ENCODE measurements around the gene DTX3. TPM values are rescaled to one million over a fixed set of nuclear protein-coding genes. Genes with fewer than 3 reads are reported as not detected.

The DTX3 gene
- total and polyA plus RNA-seq, 7 experiments from 2014 or later: 5.3 to 42.5 (median 25.5) TPM

DNA sequence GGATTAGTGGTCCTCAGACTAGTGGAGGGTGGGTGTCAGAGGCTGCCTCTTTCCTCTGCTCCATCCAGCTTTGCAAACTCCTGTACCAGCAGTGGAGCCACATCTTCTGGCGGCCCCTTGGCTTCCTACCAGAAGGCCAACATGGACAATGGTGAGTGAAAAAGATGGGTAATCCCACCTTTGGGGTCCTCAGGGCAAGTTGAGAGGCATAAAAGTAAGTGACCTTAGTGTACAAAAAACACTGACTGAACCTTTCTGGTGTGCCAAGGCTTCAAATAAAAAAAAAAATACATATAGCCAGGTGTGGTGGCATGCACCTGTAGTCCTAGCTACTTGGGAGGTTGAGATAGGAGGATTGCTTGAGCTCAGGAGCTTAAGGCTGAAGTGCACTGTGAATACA is 22.8 kb upstream of the DTX3 start:
- Mint-ChIP-seq H3K4me3 (no peak overlapping the region), H3K4me1 (peaks cover 5 to 15% (median 6%) of the 10 kb centered on the region in 7 donors), H3K9me3 (peaks cover 0 to 1% (median 0%) of the 10 kb centered on the region in 11 donors), H3K27me3 (peaks cover 0 to 18% (median 14%) of the 10 kb centered on the region in 5 donors), H3K36me3 (no peaks in the 10 kb centered on the region), H3K27ac (no peak overlapping the region)
- Histone ChIP-seq H3K4me3 (ENCODE audit: low read length) (no peak overlapping the region), H3K9me3 (ENCODE audit: control insufficient read depth in 2 of 3, low read length in 3 of 3) (no peaks in the 10 kb centered on the region), H3K4me1 (ENCODE audit: control insufficient read depth in 2 of 2, insufficient read depth in 2 of 2, low read length in 2 of 2) (no peaks in the 10 kb centered on the region), H3K27ac (ENCODE audit: low read depth, low read length) (no peak overlapping the region), H3K27me3 (ENCODE audit: control insufficient read depth in 2 of 2, insufficient read depth in 2 of 2, low read length in 2 of 2) (no peaks in the 10 kb centered on the region), H3K36me3 (ENCODE audit: control insufficient read depth in 2 of 3, insufficient read depth in 3 of 3, low read length in 3 of 3) (no peaks in the 10 kb centered on the region)
- no peak for DNase-seq
- no peak for ATAC-seq
- CTCF ChIA-PET: interaction anchor here (0.6 to 7.6 kb wide), 8 partner anchors 10 to 1537 kb away, joined by 3 to 72 read pairs (median 4); no protein-coding TSS in a partner anchor
- intact Hi-C loops (cut with micrococcal nuclease): loop anchor here in 1 of 2 donors (2.0 kb wide), 1 partner anchor 59 kb away; the partner anchor contains the start of gene MBD6
- POLR2A ChIA-PET: interaction anchor here (0.5 to 0.9 kb wide), 3 partner anchors 46 to 296 kb away, joined by 3 to 4 read pairs (median 3); no protein-coding TSS in a partner anchor

GRCh38 chr12:57582440-57582839 is 22.2 kb upstream of the DTX3 start:
- H3K9me3 ChIP-seq (ENCODE audit: control insufficient read depth in 2 of 3, low read length in 3 of 3): no peaks in the 10 kb centered on the region
- no peak overlapping the region for H3K27ac Mint-ChIP-seq
- ChIA-PET CTCF (interaction anchor here (0.6 to 7.6 kb wide), 15 partner anchors 9 to 221 kb away, joined by 3 to 72 read pairs (median 4); partner anchors contain the start of gene GLI1), POLR2A (no interaction called here)
- intact Hi-C loops (cut with micrococcal nuclease): loop anchor here in 1 of 2 donors (2.0 kb wide), 1 partner anchor 60 kb away; the partner anchor contains the start of gene MBD6
- ATAC-seq: no peak
- H3K36me3 ChIP-seq (ENCODE audit: control insufficient read depth in 2 of 3, insufficient read depth in 3 of 3, low read length in 3 of 3): no peaks in the 10 kb centered on the region
- H3K36me3 Mint-ChIP-seq: no peaks in the 10 kb centered on the region
- peaks cover 0 to 1% (median 0%) of the 10 kb centered on the region in 11 donors for H3K9me3 Mint-ChIP-seq
- H3K4me3 Mint-ChIP-seq: no peak overlapping the region
- H3K27ac ChIP-seq (ENCODE audit: low read depth, low read length): no peak overlapping the region
- H3K4me1 Mint-ChIP-seq: peaks cover 5 to 15% (median 6%) of the 10 kb centered on the region in 7 donors
- H3K27me3 Mint-ChIP-seq: peaks cover 0 to 18% (median 14%) of the 10 kb centered on the region in 5 donors
- no peaks in the 10 kb centered on the region for H3K4me1 ChIP-seq (ENCODE audit: control insufficient read depth in 2 of 2, insufficient read depth in 2 of 2, low read length in 2 of 2)
- no peak for DNase-seq
- H3K27me3 ChIP-seq (ENCODE audit: control insufficient read depth in 2 of 2, insufficient read depth in 2 of 2, low read length in 2 of 2): no peaks in the 10 kb centered on the region
- H3K4me3 ChIP-seq (ENCODE audit: low read length): no peak overlapping the region

- Histone ChIP-seq H3K36me3 (ENCODE audit: control insufficient read depth in 2 of 3, insufficient read depth in 3 of 3, low read length in 3 of 3) (no peaks in the 10 kb centered on the region), H3K27me3 (ENCODE audit: control insufficient read depth in 2 of 2, insufficient read depth in 2 of 2, low read length in 2 of 2) (no peaks in the 10 kb centered on the region), H3K4me1 (ENCODE audit: control insufficient read depth in 2 of 2, insufficient read depth in 2 of 2, low read length in 2 of 2) (no peaks in the 10 kb centered on the region), H3K9me3 (ENCODE audit: control insufficient read depth in 2 of 3, low read length in 3 of 3) (no peaks in the 10 kb centered on the region), H3K4me3 (ENCODE audit: low read length) (no peak overlapping the region), H3K27ac (ENCODE audit: low read depth, low read length) (no peak overlapping the region)
- intact Hi-C loops (cut with micrococcal nuclease): loop anchor here (1.0 to 2.0 kb wide), 9 partner anchors 8 to 322 kb away; partner anchors contain the start of genes B4GALNT1 (in 2 of the 2), PIP4K2C (in 2 of the 2), GLI1 (in 1 of the 2) and MBD6 (in 1 of the 2)
- DNase-seq (peak; percentile 24 to 79 (median 71)), ATAC-seq (peak; percentile 100)
- Mint-ChIP-seq H3K36me3 (no peaks in the 10 kb centered on the region), H3K4me1 (peaks cover 5 to 15% (median 6%) of the 10 kb centered on the region in 7 donors), H3K4me3 (no peak overlapping the region), H3K27me3 (peaks cover 0 to 18% (median 14%) of the 10 kb centered on the region in 5 donors), H3K9me3 (peaks cover 0 to 1% (median 0%) of the 10 kb centered on the region in 11 donors), H3K27ac (peak overlapping the region in 1 of 9 donors; percentile 78)
- ChIA-PET CTCF (interaction anchor here (0.6 to 7.6 kb wide), 31 partner anchors 8 to 1485 kb away, joined by 3 to 72 read pairs (median 4); partner anchors contain the start of genes GLI1 and OS9), POLR2A (interaction anchor here (1.2 to 1.3 kb wide), 2 partner anchors 37 to 39 kb away, joined by 3 to 5 read pairs; no protein-coding TSS in a partner anchor)
Observed at GRCh38 chr12:57583008-57583831, 21.4 kb upstream of the DTX3 start.

DNA sequence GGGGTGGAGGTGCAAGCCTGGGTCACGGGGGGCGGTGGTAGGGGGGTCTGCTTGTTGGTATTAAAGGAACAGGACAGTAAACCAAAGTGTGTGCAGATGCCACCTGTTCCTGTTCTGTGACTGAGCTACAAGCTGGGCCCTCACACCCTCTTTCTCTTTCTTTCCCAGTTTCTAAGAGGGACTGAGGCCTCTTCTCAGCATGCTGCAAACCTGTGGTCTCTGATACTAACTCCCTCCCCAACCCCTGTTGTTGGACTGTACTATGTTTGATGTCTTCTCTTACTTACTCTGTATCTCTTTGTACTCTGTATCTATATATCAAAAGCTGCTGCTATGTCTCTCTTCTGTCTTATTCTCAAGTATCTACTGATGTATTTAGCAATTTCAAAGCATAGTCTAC is 20.6 kb upstream of the DTX3 start:
- DNase-seq: no peak
- Histone ChIP-seq H3K27me3 (ENCODE audit: control insufficient read depth in 2 of 2, insufficient read depth in 2 of 2, low read length in 2 of 2) (no peaks in the 10 kb centered on the region), H3K36me3 (ENCODE audit: control insufficient read depth in 2 of 3, insufficient read depth in 3 of 3, low read length in 3 of 3) (no peaks in the 10 kb centered on the region), H3K4me1 (ENCODE audit: control insufficient read depth in 2 of 2, insufficient read depth in 2 of 2, low read length in 2 of 2) (no peaks in the 10 kb centered on the region), H3K27ac (ENCODE audit: low read depth, low read length) (no peak overlapping the region), H3K9me3 (ENCODE audit: control insufficient read depth in 2 of 3, low read length in 3 of 3) (no peaks in the 10 kb centered on the region), H3K4me3 (ENCODE audit: low read length) (no peak overlapping the region)
- H3K4me1 Mint-ChIP-seq: peaks cover 5 to 15% (median 6%) of the 10 kb centered on the region in 7 donors
- POLR2A ChIA-PET: interaction anchor here (1.2 to 1.3 kb wide), 2 partner anchors 37 to 38 kb away, joined by 3 to 5 read pairs; no protein-coding TSS in a partner anchor
- intact Hi-C loops (cut with micrococcal nuclease): no loop called here
- CTCF ChIA-PET: interaction anchor here (0.7 to 7.6 kb wide), 19 partner anchors 9 to 243 kb away, joined by 3 to 72 read pairs (median 5); partner anchors contain the start of gene GLI1
- H3K27me3 Mint-ChIP-seq: peaks cover 0 to 18% (median 14%) of the 10 kb centered on the region in 5 donors
- H3K4me3 Mint-ChIP-seq: no peak overlapping the region
- peaks cover 0 to 1% (median 0%) of the 10 kb centered on the region in 11 donors for H3K9me3 Mint-ChIP-seq
- no peaks in the 10 kb centered on the region for H3K36me3 Mint-ChIP-seq
- ATAC-seq: no peak
- H3K27ac Mint-ChIP-seq: peak overlapping the region in 2 of 9 donors; percentile 8 to 20

DNA sequence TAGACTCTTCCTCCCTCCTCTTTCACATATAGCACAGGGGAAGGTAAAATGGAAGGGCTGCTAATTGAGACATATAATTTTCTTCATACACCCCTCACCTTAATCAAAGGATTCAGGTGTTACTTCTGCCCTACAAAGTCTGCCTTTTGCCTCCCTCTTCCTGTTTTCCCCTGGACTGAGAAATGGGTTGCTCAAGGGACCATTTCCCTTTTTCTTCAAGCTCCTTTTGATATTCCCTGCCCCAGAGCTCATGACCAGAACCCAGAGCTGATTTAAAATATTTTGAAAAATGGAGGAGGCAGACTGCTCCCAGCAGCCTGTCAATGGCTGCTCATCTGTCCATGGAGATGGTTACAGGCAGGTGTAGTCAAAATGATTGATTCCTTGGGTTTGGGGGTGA is 19.9 kb upstream of the DTX3 start:
- Histone ChIP-seq H3K9me3 (ENCODE audit: control insufficient read depth in 2 of 3, low read length in 3 of 3) (no peaks in the 10 kb centered on the region), H3K36me3 (ENCODE audit: control insufficient read depth in 2 of 3, insufficient read depth in 3 of 3, low read length in 3 of 3) (no peaks in the 10 kb centered on the region), H3K27me3 (ENCODE audit: control insufficient read depth in 2 of 2, insufficient read depth in 2 of 2, low read length in 2 of 2) (no peaks in the 10 kb centered on the region), H3K4me3 (ENCODE audit: low read length) (no peak overlapping the region), H3K4me1 (ENCODE audit: control insufficient read depth in 2 of 2, insufficient read depth in 2 of 2, low read length in 2 of 2) (no peaks in the 10 kb centered on the region), H3K27ac (ENCODE audit: low read depth, low read length) (no peak overlapping the region)
- ChIA-PET CTCF (interaction anchor here (0.8 to 7.6 kb wide), 12 partner anchors 10 to 168 kb away, joined by 3 to 72 read pairs (median 8); partner anchors contain the start of genes B4GALNT1, CDK4 and GLI1), POLR2A (interaction anchor here (0.7 to 1.0 kb wide), 2 partner anchors 41 to 43 kb away, joined by 3 read pairs; no protein-coding TSS in a partner anchor)
- DNase-seq (no peak), ATAC-seq (no peak)
- peaks cover 0 to 18% (median 14%) of the 10 kb centered on the region in 5 donors for H3K27me3 Mint-ChIP-seq
- H3K9me3 Mint-ChIP-seq: peaks cover 0 to 1% (median 0%) of the 10 kb centered on the region in 11 donors
- peaks cover 5 to 15% (median 6%) of the 10 kb centered on the region in 7 donors for H3K4me1 Mint-ChIP-seq
- H3K27ac Mint-ChIP-seq: no peak overlapping the region
- H3K36me3 Mint-ChIP-seq: no peaks in the 10 kb centered on the region
- intact Hi-C loops (cut with micrococcal nuclease): no loop called here
- H3K4me3 Mint-ChIP-seq: no peak overlapping the region

GRCh38 chr12:57585156-57585555 is 19.5 kb upstream of the DTX3 start:
- Histone ChIP-seq H3K27ac (ENCODE audit: low read depth, low read length) (no peak overlapping the region), H3K4me3 (ENCODE audit: low read length) (no peak overlapping the region), H3K4me1 (ENCODE audit: control insufficient read depth in 2 of 2, insufficient read depth in 2 of 2, low read length in 2 of 2) (peaks cover 0 to 1% of the 10 kb centered on the region in 2 donors), H3K36me3 (ENCODE audit: control insufficient read depth in 2 of 3, insufficient read depth in 3 of 3, low read length in 3 of 3) (no peaks in the 10 kb centered on the region), H3K27me3 (ENCODE audit: control insufficient read depth in 2 of 2, insufficient read depth in 2 of 2, low read length in 2 of 2) (no peaks in the 10 kb centered on the region), H3K9me3 (ENCODE audit: control insufficient read depth in 2 of 3, low read length in 3 of 3) (no peaks in the 10 kb centered on the region)
- ATAC-seq: no peak
- peaks cover 0 to 18% (median 14%) of the 10 kb centered on the region in 5 donors for H3K27me3 Mint-ChIP-seq
- H3K9me3 Mint-ChIP-seq: peaks cover 0 to 1% (median 0%) of the 10 kb centered on the region in 11 donors
- peaks cover 5 to 17% (median 7%) of the 10 kb centered on the region in 7 donors for H3K4me1 Mint-ChIP-seq
- DNase-seq: no peak
- H3K36me3 Mint-ChIP-seq: no peaks in the 10 kb centered on the region
- CTCF ChIA-PET: interaction anchor here (0.6 to 7.6 kb wide), 14 partner anchors 10 to 197 kb away, joined by 3 to 72 read pairs (median 6); partner anchors contain the start of genes B4GALNT1, CDK4, GLI1 and TSFM
- no peak overlapping the region for H3K4me3 Mint-ChIP-seq
- POLR2A ChIA-PET: interaction anchor here (0.6 to 1.0 kb wide), 3 partner anchors 40 to 56 kb away, joined by 3 read pairs; no protein-coding TSS in a partner anchor
- H3K27ac Mint-ChIP-seq: no peak overlapping the region
- intact Hi-C loops (cut with micrococcal nuclease): no loop called here

All from naive thymus-derived CD4-positive, alpha-beta T cell (primary cell).